ENCODE data around the gene ARHGEF39. TPM values are rescaled to one million over a fixed set of nuclear protein-coding genes. Genes with fewer than 3 reads are reported as not detected.

The ARHGEF39 gene
- total and polyA plus RNA-seq, 4 experiments from 2014 or later, result 1.0 to 1.1 TPM; not detected in 2

GRCh38 chr9:35710818-35711500, 46.0 kb upstream of the ARHGEF39 start:
- no peaks in the 10 kb centered on the region for H3K27me3 Mint-ChIP-seq
- H3K9me3 Mint-ChIP-seq, result no peaks in the 10 kb centered on the region
- ChIA-PET POLR2A (ENCODE audit: partially characterized antibody) (no interaction called here), CTCF (ENCODE audit: partially characterized antibody) (interaction anchor here (1.2 kb wide), 1 partner anchor 15 kb away, joined by 18 read pairs; no protein-coding TSS in a partner anchor)
- peak overlapping the region in 2 of 7 donors; percentile 26 to 44 for H3K27ac Mint-ChIP-seq
- Histone ChIP-seq H3K36me3 (ENCODE audit: insufficient read depth, low read length) (peaks cover 83% of the 10 kb centered on the region), H3K4me1 (ENCODE audit: insufficient read depth, low read length) (no peaks in the 10 kb centered on the region), H3K4me3 (ENCODE audit: low read length in 2 of 2) (no peak overlapping the region), H3K27ac (ENCODE audit: low read depth, low read length) (no peak overlapping the region), H3K9me3 (ENCODE audit: control insufficient read depth in 1 of 2, low read length in 2 of 2) (no peaks in the 10 kb centered on the region), H3K27me3 (ENCODE audit: insufficient read depth, low read length) (no peaks in the 10 kb centered on the region)
- peaks cover 83 to 90% of the 10 kb centered on the region in 2 donors for H3K36me3 Mint-ChIP-seq
- no peak overlapping the region for H3K4me3 Mint-ChIP-seq
- no peak for DNase-seq
- H3K4me1 Mint-ChIP-seq, result peaks cover 0 to 7% (median 1%) of the 10 kb centered on the region in 4 donors
- intact Hi-C loops (cut with micrococcal nuclease), result no loop called here

- H3K9me3 Mint-ChIP-seq, result no peaks in the 10 kb centered on the region
- Histone ChIP-seq H3K4me1 (ENCODE audit: insufficient read depth, low read length) (no peaks in the 10 kb centered on the region), H3K27ac (ENCODE audit: low read depth, low read length) (no peak overlapping the region), H3K4me3 (ENCODE audit: low read length in 2 of 2) (no peak overlapping the region), H3K9me3 (ENCODE audit: control insufficient read depth in 1 of 2, low read length in 2 of 2) (no peaks in the 10 kb centered on the region), H3K27me3 (ENCODE audit: insufficient read depth, low read length) (no peaks in the 10 kb centered on the region), H3K36me3 (ENCODE audit: insufficient read depth, low read length) (peaks cover 86% of the 10 kb centered on the region)
- DNase-seq, result no peak
- H3K27ac Mint-ChIP-seq, result peak overlapping the region in 3 of 7 donors; percentile 67 to 77 (median 72)
- H3K4me3 Mint-ChIP-seq, result no peak overlapping the region
- H3K36me3 Mint-ChIP-seq, result peaks cover 75 to 90% of the 10 kb centered on the region in 2 donors
- POLR2A ChIA-PET (ENCODE audit: partially characterized antibody), result interaction anchor here (3.1 kb wide), 1 partner anchor 21 kb away, joined by 14 read pairs; no protein-coding TSS in a partner anchor
- H3K27me3 Mint-ChIP-seq, result no peaks in the 10 kb centered on the region
- intact Hi-C loops (cut with micrococcal nuclease), result no loop called here
- H3K4me1 Mint-ChIP-seq, result peaks cover 0 to 7% (median 2%) of the 10 kb centered on the region in 4 donors
- CTCF ChIA-PET (ENCODE audit: partially characterized antibody), result interaction anchor here (1.6 to 6.3 kb wide), 2 partner anchors 13 to 18 kb away, joined by 5 to 62 read pairs; partner anchors contain the start of gene TPM2
Measured at GRCh38 chr9:35708146-35708545, 43.2 kb upstream of the ARHGEF39 start.

- POLR2A ChIA-PET (ENCODE audit: partially characterized antibody), result interaction anchor here (3.1 kb wide), 1 partner anchor 22 kb away, joined by 14 read pairs; no protein-coding TSS in a partner anchor
- no peaks in the 10 kb centered on the region for H3K9me3 Mint-ChIP-seq
- Histone ChIP-seq H3K4me1 (ENCODE audit: insufficient read depth, low read length) (no peaks in the 10 kb centered on the region), H3K4me3 (ENCODE audit: low read length in 2 of 2) (no peak overlapping the region), H3K9me3 (ENCODE audit: control insufficient read depth in 1 of 2, low read length in 2 of 2) (no peaks in the 10 kb centered on the region), H3K36me3 (ENCODE audit: insufficient read depth, low read length) (peaks cover 85% of the 10 kb centered on the region), H3K27ac (ENCODE audit: low read depth, low read length) (no peak overlapping the region), H3K27me3 (ENCODE audit: insufficient read depth, low read length) (no peaks in the 10 kb centered on the region)
- peaks cover 0 to 7% (median 2%) of the 10 kb centered on the region in 4 donors for H3K4me1 Mint-ChIP-seq
- CTCF ChIA-PET (ENCODE audit: partially characterized antibody), result interaction anchor here (1.0 to 6.3 kb wide), 3 partner anchors 12 to 90 kb away, joined by 3 to 62 read pairs (median 5); partner anchors contain the start of gene TPM2
- peaks cover 76 to 84% of the 10 kb centered on the region in 2 donors for H3K36me3 Mint-ChIP-seq
- intact Hi-C loops (cut with micrococcal nuclease), result no loop called here
- no peak overlapping the region for H3K4me3 Mint-ChIP-seq
- H3K27ac Mint-ChIP-seq, result peak overlapping the region in 6 of 7 donors; percentile 26 to 84 (median 72)
- H3K27me3 Mint-ChIP-seq, result no peaks in the 10 kb centered on the region
- DNase-seq, result no peak
Measured at GRCh38 chr9:35706951-35707350, 42.0 kb upstream of the ARHGEF39 start.

- no peaks in the 10 kb centered on the region for H3K27me3 Mint-ChIP-seq
- intact Hi-C loops (cut with micrococcal nuclease), result no loop called here
- Histone ChIP-seq H3K4me1 (ENCODE audit: insufficient read depth, low read length) (no peaks in the 10 kb centered on the region), H3K27ac (ENCODE audit: low read depth, low read length) (no peak overlapping the region), H3K4me3 (ENCODE audit: low read length in 2 of 2) (no peak overlapping the region), H3K36me3 (ENCODE audit: insufficient read depth, low read length) (peaks cover 85% of the 10 kb centered on the region), H3K9me3 (ENCODE audit: control insufficient read depth in 1 of 2, low read length in 2 of 2) (no peaks in the 10 kb centered on the region), H3K27me3 (ENCODE audit: insufficient read depth, low read length) (no peaks in the 10 kb centered on the region)
- DNase-seq, result no peak
- H3K4me3 Mint-ChIP-seq, result no peak overlapping the region
- H3K36me3 Mint-ChIP-seq, result peaks cover 66 to 74% of the 10 kb centered on the region in 2 donors
- no peaks in the 10 kb centered on the region for H3K9me3 Mint-ChIP-seq
- ChIA-PET CTCF (ENCODE audit: partially characterized antibody) (interaction anchor here (6.3 to 16.3 kb wide), 2 partner anchors 11 to 45 kb away, joined by 62 to 339 read pairs; partner anchors contain the start of genes ARHGEF39, CCDC107 and RMRP), POLR2A (ENCODE audit: partially characterized antibody) (interaction anchor here (1.4 to 3.1 kb wide), 3 partner anchors 26 to 47 kb away, joined by 3 to 9 read pairs (median 6); partner anchors contain the start of genes CCDC107, CREB3, RMRP and TLN1)
- peaks cover 0 to 7% (median 1%) of the 10 kb centered on the region in 4 donors for H3K4me1 Mint-ChIP-seq
- peak overlapping the region in 3 of 7 donors; percentile 29 to 73 (median 57) for H3K27ac Mint-ChIP-seq
Measured at GRCh38 chr9:35705836-35706430, 40.9 kb upstream of the ARHGEF39 start.

GRCh38 chr9:35705372-35705771, 40.4 kb upstream of the ARHGEF39 start:
- POLR2A ChIA-PET (ENCODE audit: partially characterized antibody), result interaction anchor here (1.4 to 3.1 kb wide), 3 partner anchors 27 to 47 kb away, joined by 3 to 9 read pairs (median 6); partner anchors contain the start of genes CCDC107, CREB3, RMRP and TLN1
- no peak for DNase-seq
- intact Hi-C loops (cut with micrococcal nuclease), result no loop called here
- Mint-ChIP-seq H3K27me3 (no peaks in the 10 kb centered on the region), H3K9me3 (no peaks in the 10 kb centered on the region), H3K27ac (peak overlapping the region in 2 of 7 donors; percentile 29 to 73), H3K4me1 (peaks cover 0 to 7% (median under 1%) of the 10 kb centered on the region in 4 donors), H3K36me3 (peaks cover 60 to 68% of the 10 kb centered on the region in 2 donors), H3K4me3 (no peak overlapping the region)
- Histone ChIP-seq H3K4me3 (ENCODE audit: low read length in 2 of 2) (no peak overlapping the region), H3K9me3 (ENCODE audit: control insufficient read depth in 1 of 2, low read length in 2 of 2) (no peaks in the 10 kb centered on the region), H3K27ac (ENCODE audit: low read depth, low read length) (no peak overlapping the region), H3K4me1 (ENCODE audit: insufficient read depth, low read length) (no peaks in the 10 kb centered on the region), H3K36me3 (ENCODE audit: insufficient read depth, low read length) (peaks cover 85% of the 10 kb centered on the region), H3K27me3 (ENCODE audit: insufficient read depth, low read length) (no peaks in the 10 kb centered on the region)
- CTCF ChIA-PET (ENCODE audit: partially characterized antibody), result interaction anchor here (6.3 to 16.3 kb wide), 2 partner anchors 10 to 45 kb away, joined by 62 to 339 read pairs; partner anchors contain the start of genes ARHGEF39, CCDC107 and RMRP

GRCh38 chr9:35703906-35704672, 39.1 kb upstream of the ARHGEF39 start:
- Histone ChIP-seq H3K4me1 (ENCODE audit: insufficient read depth, low read length) (no peaks in the 10 kb centered on the region), H3K27me3 (ENCODE audit: insufficient read depth, low read length) (no peaks in the 10 kb centered on the region), H3K9me3 (ENCODE audit: control insufficient read depth in 1 of 2, low read length in 2 of 2) (no peaks in the 10 kb centered on the region), H3K27ac (ENCODE audit: low read depth, low read length) (no peak overlapping the region), H3K36me3 (ENCODE audit: insufficient read depth, low read length) (peaks cover 96% of the 10 kb centered on the region), H3K4me3 (ENCODE audit: low read length in 2 of 2) (no peak overlapping the region)
- POLR2A ChIA-PET (ENCODE audit: partially characterized antibody), result interaction anchor here (1.6 to 3.1 kb wide), 3 partner anchors 26 to 46 kb away, joined by 6 to 9 read pairs (median 6); partner anchors contain the start of genes CCDC107, CREB3, RMRP and TLN1
- Mint-ChIP-seq H3K27me3 (no peaks in the 10 kb centered on the region), H3K4me1 (peaks cover 0 to 7% (median under 1%) of the 10 kb centered on the region in 4 donors), H3K4me3 (no peak overlapping the region), H3K36me3 (peaks cover 55 to 62% of the 10 kb centered on the region in 2 donors), H3K9me3 (no peaks in the 10 kb centered on the region), H3K27ac (peak overlapping the region in 2 of 7 donors; percentile 23 to 48)
- no peak for DNase-seq
- intact Hi-C loops (cut with micrococcal nuclease), result no loop called here
- CTCF ChIA-PET (ENCODE audit: partially characterized antibody), result interaction anchor here (6.3 to 16.3 kb wide), 2 partner anchors 9 to 43 kb away, joined by 62 to 339 read pairs; partner anchors contain the start of genes ARHGEF39, CCDC107 and RMRP

All from CD4-positive, alpha-beta memory T cell (primary cell).